SK-N-SH treated with all-trans-retinoic acid at 6 μM for 48 hours (cell line): ENCODE measurements around the gene CACNA1C.
A peak's percentile ranks its signal among the peaks of the same experiment; 100 is the strongest.

Experiments used
- ATAC-seq: fragments of 200-7000 bp; cut with Tn5 transposase; 3 replicates; pipeline ENCODE4 v1.9.1; 2020; ENCODE audit warnings: mild to moderate bottlenecking, moderate library complexity
- ARNTL ChIP-seq: fragments of 450-650 bp; formaldehyde crosslinking; IDR thresholded peaks from 2 replicates; pipeline ENCODE4 v1.5.0; 2020; ENCODE audit warnings: low read depth, mild to moderate bottlenecking, moderate library complexity, borderline replicate concordance
- BACH2 ChIP-seq: fragments of 250-450 bp; sonication (Bioruptor Pico); IDR thresholded peaks from 2 replicates; pipeline ENCODE4 v1.9.0; 2021; ENCODE audit warnings: mild to moderate bottlenecking, borderline replicate concordance
- CREB5 ChIP-seq: fragments of 250-450 bp; sonication (Bioruptor Pico); IDR thresholded peaks from 2 replicates; pipeline ENCODE4 v1.5.1; 2020; ENCODE audit warnings: low read depth, mild to moderate bottlenecking, moderate library complexity
- CSDC2 ChIP-seq: fragments of 250-450 bp; sonication (Bioruptor Pico); IDR thresholded peaks from 2 replicates; pipeline ENCODE4 v1.5.0; 2020; ENCODE audit warnings: mild to moderate bottlenecking, moderate library complexity
- CSRNP3 ChIP-seq: fragments of 250-450 bp; sonication (Bioruptor Pico); IDR thresholded peaks from 2 replicates; pipeline ENCODE4 v1.5.1; 2021; ENCODE audit warnings: mild to moderate bottlenecking, moderate library complexity
- ESRRG ChIP-seq: fragments of 250-450 bp; sonication (Bioruptor Pico); IDR thresholded peaks from 2 replicates; pipeline ENCODE4 v1.6.1; 2021; ENCODE audit warnings: mild to moderate bottlenecking
- GLIS3 ChIP-seq: fragments of 250-450 bp; sonication (Bioruptor Pico); IDR thresholded peaks from 2 replicates; pipeline ENCODE4 v1.5.0; 2020; ENCODE audit warnings: mild to moderate bottlenecking, moderate library complexity
- ISL1 ChIP-seq: fragments of 250-450 bp; sonication (Bioruptor Pico); IDR thresholded peaks from 2 replicates; pipeline ENCODE4 v2.1.2; 2022; ENCODE audit warnings: mild to moderate bottlenecking, moderate library complexity
- OSR1 ChIP-seq: fragments of 250-450 bp; sonication (Bioruptor Pico); IDR thresholded peaks from 2 replicates; pipeline ENCODE4 v1.8.0; 2022; ENCODE audit warnings: moderate library complexity, mild to moderate bottlenecking, inconsistent platforms
- PATZ1 ChIP-seq: fragments of 250-450 bp; sonication (Bioruptor Pico); IDR thresholded peaks from 2 replicates; pipeline ENCODE4 v1.8.0; 2020; ENCODE audit warnings: mild to moderate bottlenecking, moderate library complexity, borderline replicate concordance
- POU6F1 ChIP-seq: fragments of 250-450 bp; sonication (Bioruptor Pico); IDR thresholded peaks from 2 replicates; pipeline ENCODE4 v1.8.0; 2021; ENCODE audit warnings: low read depth, mild to moderate bottlenecking, moderate library complexity, borderline replicate concordance
- PPARA ChIP-seq: fragments of 250-450 bp; sonication (Bioruptor Pico); IDR thresholded peaks from 2 replicates; pipeline ENCODE4 v1.5.0; 2020; ENCODE audit warnings: mild to moderate bottlenecking, borderline replicate concordance
- RARB ChIP-seq: fragments of 250-450 bp; sonication (Bioruptor Pico); IDR thresholded peaks from 2 replicates; pipeline ENCODE4 v1.8.0; 2021; ENCODE audit warnings: mild to moderate bottlenecking, moderate library complexity
- SNAI2 ChIP-seq: fragments of 250-450 bp; sonication (Bioruptor Pico); IDR thresholded peaks from 2 replicates; pipeline ENCODE4 v1.5.0; 2020; ENCODE audit warnings: mild to moderate bottlenecking, moderate library complexity
- TCF4 ChIP-seq: fragments of 250-450 bp; sonication (Bioruptor Pico); IDR thresholded peaks from 2 replicates; pipeline ENCODE4 v1.8.0; 2021; ENCODE audit warnings: mild to moderate bottlenecking, moderate library complexity, borderline replicate concordance
- TOX ChIP-seq: fragments of 250-450 bp; sonication (Bioruptor Pico); IDR thresholded peaks from 2 replicates; pipeline ENCODE4 v1.8.0; 2021; ENCODE audit warnings: mild to moderate bottlenecking, moderate library complexity, borderline replicate concordance
- TSHZ2 ChIP-seq: fragments of 250-450 bp; sonication (Bioruptor Pico); IDR thresholded peaks from 2 replicates; pipeline ENCODE4 v1.5.0; 2020; ENCODE audit warnings: mild to moderate bottlenecking, moderate library complexity
- ZFP3 ChIP-seq: fragments of 250-450 bp; sonication (Bioruptor Pico); IDR thresholded peaks from 2 replicates; pipeline ENCODE4 v1.5.0; 2020; ENCODE audit warnings: mild to moderate bottlenecking, moderate library complexity
- ZFP30 ChIP-seq: fragments of 450-650 bp; formaldehyde crosslinking; IDR thresholded peaks from 2 replicates; pipeline ENCODE4 v1.5.0; 2022; ENCODE audit warnings: mild to moderate bottlenecking, moderate library complexity
- ZNF565 ChIP-seq: fragments of 450-650 bp; formaldehyde crosslinking; conservative IDR thresholded peaks from 2 replicates; pipeline ENCODE4 v1.5.0; 2020; ENCODE audit warnings: low read depth, mild to moderate bottlenecking, moderate library complexity
- ZNF70 ChIP-seq: fragments of 450-650 bp; formaldehyde crosslinking; IDR thresholded peaks from 2 replicates; pipeline ENCODE4 v1.5.0; 2020; ENCODE audit warnings: mild to moderate bottlenecking, moderate library complexity
- ZNF8 ChIP-seq: fragments of 450-650 bp; formaldehyde crosslinking; IDR thresholded peaks from 2 replicates; pipeline ENCODE4 v1.5.0; 2020; ENCODE audit warnings: mild to moderate bottlenecking, moderate library complexity

Gene CACNA1C

GRCh38 chr12:2651068-2651965, 598.5 kb downstream of the CACNA1C start:
- ATAC-seq = peak; percentile 45; the same call in 2 of the 3 replicates
- no peak for TF ChIP-seq POU6F1
- TF ChIP-seq TOX (CRISPR knock-in tag) = no peak
- TF ChIP-seq TCF4 = no peak
- TF ChIP-seq CREB5 (CRISPR knock-in tag) = no peak
- TF ChIP-seq GLIS3 = no peak

GRCh38 chr12:2652011-2652400, 599.2 kb downstream of the CACNA1C start:
- no peak for TF ChIP-seq PPARA (CRISPR knock-in tag)
- no peak for TF ChIP-seq ZNF70
- no peak for TF ChIP-seq ZNF8 (CRISPR knock-in tag)
- no peak for TF ChIP-seq TOX (CRISPR knock-in tag)
- no peak for TF ChIP-seq GLIS3
- TF ChIP-seq SNAI2 (CRISPR knock-in tag) = no peak
- TF ChIP-seq RARB (CRISPR knock-in tag) = no peak
- TF ChIP-seq ZNF565 (CRISPR knock-in tag) = no peak
- TF ChIP-seq CREB5 (CRISPR knock-in tag) = no peak
- no peak for TF ChIP-seq CSDC2 (CRISPR knock-in tag)
- no peak for TF ChIP-seq ESRRG (CRISPR knock-in tag)
- no peak for TF ChIP-seq ISL1 (CRISPR knock-in tag)
- TF ChIP-seq TSHZ2 (CRISPR knock-in tag) = no peak

GRCh38 chr12:2652401-2653081, 599.8 kb downstream of the CACNA1C start:
- no peak for ATAC-seq
- TF ChIP-seq ZFP30 (CRISPR knock-in tag) (no peak), SNAI2 (CRISPR knock-in tag) (no peak), OSR1 (CRISPR knock-in tag) (no peak), BACH2 (CRISPR knock-in tag) (no peak), CREB5 (CRISPR knock-in tag) (no peak), ARNTL (CRISPR knock-in tag) (no peak), CSDC2 (CRISPR knock-in tag) (no peak), ZNF70 (no peak), ZFP3 (CRISPR knock-in tag) (no peak), CSRNP3 (no peak), PATZ1 (CRISPR knock-in tag) (no peak), ZNF8 (CRISPR knock-in tag) (no peak)

More at GRCh38 chr12:2652011-2652400, 599.2 kb downstream of the CACNA1C start:
- ATAC-seq = no peak
